ENCODE measurements around the gene HDAC6.

HDAC6 gene

GRCh38 chrX:48826135-48826875 lies 24.4 kb downstream of the HDAC6 start, which contains the start of gene ERAS:
ERAS (plus strand) TSS chrX:48826513; CDS start chrX:48829124, 2,611 bp downstream.
- no peak for ATAC-seq
- no peak for TF ChIP-seq ZC3H10 (CRISPR knock-in tag; IDR thresholded peaks at IDR 0.05)
- TF ChIP-seq ESRRG (CRISPR knock-in tag; IDR thresholded peaks at IDR 0.05): no peak
- TF ChIP-seq ARNTL (CRISPR knock-in tag; IDR thresholded peaks at IDR 0.05; ENCODE audit: borderline replicate concordance, low read depth): no peak
- TF ChIP-seq CREB5 (CRISPR knock-in tag; IDR thresholded peaks at IDR 0.05; ENCODE audit: low read depth): no peak

GRCh38 chrX:48826876-48827653 lies 25.2 kb downstream of the HDAC6 start:
- ATAC-seq: no peak
- no peak for TF ChIP-seq PATZ1 (CRISPR knock-in tag; IDR thresholded peaks at IDR 0.05; ENCODE audit: borderline replicate concordance)
- TF ChIP-seq BACH2 (CRISPR knock-in tag; IDR thresholded peaks at IDR 0.05; ENCODE audit: borderline replicate concordance): no peak
- TF ChIP-seq ZNF70 (CRISPR knock-in tag; IDR thresholded peaks at IDR 0.05): no peak
- TF ChIP-seq ZC3H10 (CRISPR knock-in tag; IDR thresholded peaks at IDR 0.05): no peak
- no peak for TF ChIP-seq CSDC2 (CRISPR knock-in tag; IDR thresholded peaks at IDR 0.05)
- TF ChIP-seq TOX (CRISPR knock-in tag; IDR thresholded peaks at IDR 0.05; ENCODE audit: borderline replicate concordance): no peak
- no peak for TF ChIP-seq CSRNP3 (CRISPR knock-in tag; IDR thresholded peaks at IDR 0.05)
- TF ChIP-seq RARB (CRISPR knock-in tag; IDR thresholded peaks at IDR 0.05): no peak
- no peak for TF ChIP-seq ISL1 (CRISPR knock-in tag; IDR thresholded peaks at IDR 0.05)
- TF ChIP-seq OSR1 (CRISPR knock-in tag; IDR thresholded peaks at IDR 0.05): no peak
- TF ChIP-seq TCF4 (CRISPR knock-in tag; IDR thresholded peaks at IDR 0.05; ENCODE audit: borderline replicate concordance): no peak
- TF ChIP-seq SNAI2 (CRISPR knock-in tag; IDR thresholded peaks at IDR 0.05): no peak
- no peak for TF ChIP-seq ESRRG (CRISPR knock-in tag; IDR thresholded peaks at IDR 0.05)
- TF ChIP-seq CREB5 (CRISPR knock-in tag; IDR thresholded peaks at IDR 0.05; ENCODE audit: low read depth): no peak
- TF ChIP-seq ARNTL (CRISPR knock-in tag; IDR thresholded peaks at IDR 0.05; ENCODE audit: borderline replicate concordance, low read depth): no peak
- TF ChIP-seq ZNF8 (CRISPR knock-in tag; IDR thresholded peaks at IDR 0.05): no peak
- no peak for TF ChIP-seq POU6F1 (CRISPR knock-in tag; IDR thresholded peaks at IDR 0.05; ENCODE audit: borderline replicate concordance, low read depth)
- TF ChIP-seq ZFP30 (CRISPR knock-in tag; IDR thresholded peaks at IDR 0.05): no peak
- TF ChIP-seq ZFP3 (CRISPR knock-in tag; IDR thresholded peaks at IDR 0.05): no peak

- no peak for ATAC-seq
- TF ChIP-seq RARB (CRISPR knock-in tag; IDR thresholded peaks at IDR 0.05) (no peak), ZFP3 (CRISPR knock-in tag; IDR thresholded peaks at IDR 0.05) (no peak)
Observed at GRCh38 chrX:48827654-48827968, 25.7 kb downstream of the HDAC6 start.

Measured in SK-N-SH treated with all-trans-retinoic acid at 6 μM for 48 hours (cell line).